ENCODE results near the gene NOTUM. TPM values are rescaled to one million over a fixed set of nuclear protein-coding genes. Genes with fewer than 3 reads are reported as not detected.

Gene NOTUM
- total RNA-seq, 4 donors from 2014 or later = 0.40 TPM; not detected in 3

DNA sequence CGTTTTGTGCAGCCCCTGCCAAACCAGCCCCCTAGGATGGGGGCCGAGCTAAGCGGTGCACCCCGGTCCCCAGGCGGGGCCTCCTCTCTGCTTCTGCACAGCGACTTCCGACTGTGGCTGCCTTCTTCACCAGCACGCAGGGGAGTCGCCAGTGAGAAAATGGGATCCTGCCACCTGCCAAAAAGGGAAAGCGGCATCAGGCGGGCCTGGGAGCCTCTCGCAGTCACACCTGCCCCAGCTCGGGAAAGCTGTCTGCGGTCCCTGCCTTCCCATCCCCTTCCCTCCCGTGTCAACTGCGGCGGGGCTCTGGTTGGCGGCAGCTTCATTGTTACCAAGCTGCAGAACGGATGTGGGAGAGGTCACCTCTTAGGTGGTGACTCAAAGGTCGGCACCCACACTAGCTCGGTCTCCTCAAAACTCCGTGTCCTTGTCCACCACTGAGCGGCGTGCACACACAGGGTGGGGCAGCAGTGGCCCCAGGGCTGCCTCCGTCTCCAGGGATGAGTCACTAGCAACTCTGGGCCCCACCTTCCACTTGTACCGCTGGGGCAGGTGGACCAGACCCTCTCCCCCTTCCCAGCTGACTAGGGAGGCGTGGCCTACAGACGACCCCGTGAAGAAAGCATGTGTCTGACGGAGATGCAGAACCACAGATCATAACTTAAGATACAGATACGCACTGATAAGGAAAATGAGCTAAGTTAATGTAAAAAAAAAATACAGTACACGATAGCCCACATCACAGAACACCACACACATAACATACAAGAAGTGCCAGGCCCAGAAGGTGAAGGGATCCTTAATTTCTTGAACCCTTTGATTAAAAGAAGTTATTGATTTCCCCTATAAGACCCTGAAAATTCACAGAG lies 48.3 kb downstream of the NOTUM start:
- Histone ChIP-seq H3K36me3 (peaks cover 24 to 27% of the 10 kb centered on the region in 2 donors), H3K4me3 (replicated peaks in 1 of 3) (no peak overlapping the region), H3K27ac (no peak overlapping the region), H3K27me3 (no peaks in the 10 kb centered on the region), H3K4me1 (peaks cover 24 to 30% of the 10 kb centered on the region in 2 donors), H3K9me3 (no peaks in the 10 kb centered on the region)
- DNase-seq = no peak
- no peak for TF ChIP-seq POLR2A (IDR thresholded peaks at IDR 0.05)
- TF ChIP-seq, protein P1, sequence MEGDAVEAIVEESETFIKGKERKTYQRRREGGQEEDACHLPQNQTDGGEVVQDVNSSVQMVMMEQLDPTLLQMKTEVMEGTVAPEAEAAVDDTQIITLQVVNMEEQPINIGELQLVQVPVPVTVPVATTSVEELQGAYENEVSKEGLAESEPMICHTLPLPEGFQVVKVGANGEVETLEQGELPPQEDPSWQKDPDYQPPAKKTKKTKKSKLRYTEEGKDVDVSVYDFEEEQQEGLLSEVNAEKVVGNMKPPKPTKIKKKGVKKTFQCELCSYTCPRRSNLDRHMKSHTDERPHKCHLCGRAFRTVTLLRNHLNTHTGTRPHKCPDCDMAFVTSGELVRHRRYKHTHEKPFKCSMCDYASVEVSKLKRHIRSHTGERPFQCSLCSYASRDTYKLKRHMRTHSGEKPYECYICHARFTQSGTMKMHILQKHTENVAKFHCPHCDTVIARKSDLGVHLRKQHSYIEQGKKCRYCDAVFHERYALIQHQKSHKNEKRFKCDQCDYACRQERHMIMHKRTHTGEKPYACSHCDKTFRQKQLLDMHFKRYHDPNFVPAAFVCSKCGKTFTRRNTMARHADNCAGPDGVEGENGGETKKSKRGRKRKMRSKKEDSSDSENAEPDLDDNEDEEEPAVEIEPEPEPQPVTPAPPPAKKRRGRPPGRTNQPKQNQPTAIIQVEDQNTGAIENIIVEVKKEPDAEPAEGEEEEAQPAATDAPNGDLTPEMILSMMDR (IDR thresholded peaks at IDR 0.05) = no peak
- WGBS, 2 donors = 95 to 97% methylated on average over 30 to 31 of the region's 32 CpGs
- intact Hi-C loops (cut with DNase I) = no loop called here

- Histone ChIP-seq H3K36me3 (peaks cover 24 to 32% of the 10 kb centered on the region in 2 donors), H3K27me3 (no peaks in the 10 kb centered on the region), H3K27ac (peak overlapping the region in 1 of 3 donors; percentile 36), H3K4me3 (replicated peaks in 1 of 3) (no peak overlapping the region), H3K9me3 (no peaks in the 10 kb centered on the region), H3K4me1 (peaks cover 19 to 24% of the 10 kb centered on the region in 2 donors)
- intact Hi-C loops (cut with DNase I) = no loop called here
- TF ChIP-seq POLR2A (IDR thresholded peaks at IDR 0.05) = no peak
- TF ChIP-seq, protein P1 (IDR thresholded peaks at IDR 0.05) = no peak
- DNase-seq = no peak
- WGBS, 2 donors = 88 to 89% methylated on average over 19 of the region's 19 CpGs
These were observed 49.0 kb downstream of the NOTUM start for GRCh38 chr17:81911969-81912368.

- Histone ChIP-seq H3K4me3 (replicated peaks in 1 of 3) (peak within 1 kb of the TSS; percentile 55 to 69 (median 68)), H3K9me3 (no peaks in the 10 kb centered on the region), H3K4me1 (peaks cover 14 to 19% of the 10 kb centered on the region in 2 donors), H3K27ac (peak within 1 kb of the TSS in 1 of 3 donors; percentile 36), H3K36me3 (peaks cover 24 to 32% of the 10 kb centered on the region in 2 donors), H3K27me3 (no peaks in the 10 kb centered on the region)
- intact Hi-C loops (cut with DNase I) = no loop called here
- peak; percentile 95 to 97 for DNase-seq
- peak in 1 of 2 donors; percentile 57 for TF ChIP-seq POLR2A (IDR thresholded peaks at IDR 0.05)
- TF ChIP-seq, protein P1 (IDR thresholded peaks at IDR 0.05) = peak in 2 of 6 experiments; percentile 21 to 22
- WGBS, 2 donors = 0 to 11% methylated on average over 1 to 28 of the region's 84 CpGs
These were observed 49.6 kb downstream of the NOTUM start, which contains the start of gene PCYT2 for GRCh38 chr17:81911277-81911961. Gene PCYT2 (minus strand): TSS chr17:81911399. CDS start chr17:81911355, 44 bp downstream.

GRCh38 chr17:81910840-81911276 lies 50.1 kb downstream of the NOTUM start:
- intact Hi-C loops (cut with DNase I) = no loop called here
- DNase-seq = peak in 1 of 2 donors; percentile 35
- no peaks in the 10 kb centered on the region for H3K9me3 ChIP-seq
- peaks cover 14 to 19% of the 10 kb centered on the region in 2 donors for H3K4me1 ChIP-seq
- 0 to 2% methylated on average over 1 to 11 of the region's 55 CpGs for WGBS, 2 donors
- H3K27ac ChIP-seq = peak overlapping the region in 1 of 3 donors; percentile 24
- peak overlapping the region; percentile 55 to 69 (median 68) for H3K4me3 ChIP-seq (replicated peaks in 1 of 3)
- no peak for TF ChIP-seq POLR2A (IDR thresholded peaks at IDR 0.05)
- TF ChIP-seq, protein P1 (IDR thresholded peaks at IDR 0.05) = no peak
- H3K27me3 ChIP-seq = no peaks in the 10 kb centered on the region
- peaks cover 24 to 32% of the 10 kb centered on the region in 2 donors for H3K36me3 ChIP-seq

Measured in thyroid gland (tissue), 4 donors.